AG04450 (cell line): Measurements from ENCODE around the gene RCAN1. TPM values are rescaled to one million over a fixed set of nuclear protein-coding genes. Genes with fewer than 3 reads are reported as not detected.
"Not testable (repeated sequence)": the region's sequence is repeated elsewhere in the genome, so short reads cannot be mapped to it uniquely, and the experiment has no call there.

Experiments
- CTCF ChIA-PET: fragments of 300-600, 350-600 bp; formaldehyde crosslinking; extraction: SDS; loops from one replicate; lab custom pipeline; 2022; ENCODE audit warnings: antibody characterized with exemption, inconsistent platforms; lab: Charles Lee
- POLR2A ChIA-PET: fragments of 350-600 bp; formaldehyde crosslinking; extraction: SDS; loops from one replicate; lab custom pipeline; 2021; ENCODE audit warnings: antibody characterized with exemption, inconsistent platforms; lab: Yijun Ruan, JAX
- DNase-seq: peaks from one replicate; pipeline ENCODE4 v3.0.0-alpha.2; 2011; ENCODE audit warnings: low read depth, low spot score
- H3K27ac ChIP-seq: one replicate; pipeline ENCODE4 v1.5.1; 2012; ENCODE audit warnings: low read depth, low read length, control low read depth
- H3K27me3 ChIP-seq: one replicate; pipeline ENCODE4 v1.6.0; 2012; ENCODE audit warnings: low read length; ENCODE audit not compliant: control insufficient read depth, insufficient read depth
- H3K4me3 ChIP-seq: 2 replicates; pipeline ENCODE4 v1.5.1; 2011; ENCODE audit warnings: mild to moderate bottlenecking, low read depth, low read length, control low read depth
- H3K9me3 ChIP-seq: 2 replicates; pipeline ENCODE4 v1.5.1; 2012; ENCODE audit warnings: low read length; ENCODE audit not compliant: control insufficient read depth, insufficient read depth
- CTCF ChIP-seq: IDR thresholded peaks from 2 replicates; pipeline ENCODE4 v1.5.1; 2011; ENCODE audit warnings: low read depth, low read length, control low read depth, inconsistent platforms
- polyA plus RNA-seq: library from polyadenylated mRNA; depleted of rRNA; stranded (reverse); fragments of >200 nt; gene quantifications from 2 replicates; pipeline ENCODE4 v1.2.3, GENCODE V29; 2011

The RCAN1 gene
- polyA plus RNA-seq, 1 experiment: 50.6 TPM

DNA sequence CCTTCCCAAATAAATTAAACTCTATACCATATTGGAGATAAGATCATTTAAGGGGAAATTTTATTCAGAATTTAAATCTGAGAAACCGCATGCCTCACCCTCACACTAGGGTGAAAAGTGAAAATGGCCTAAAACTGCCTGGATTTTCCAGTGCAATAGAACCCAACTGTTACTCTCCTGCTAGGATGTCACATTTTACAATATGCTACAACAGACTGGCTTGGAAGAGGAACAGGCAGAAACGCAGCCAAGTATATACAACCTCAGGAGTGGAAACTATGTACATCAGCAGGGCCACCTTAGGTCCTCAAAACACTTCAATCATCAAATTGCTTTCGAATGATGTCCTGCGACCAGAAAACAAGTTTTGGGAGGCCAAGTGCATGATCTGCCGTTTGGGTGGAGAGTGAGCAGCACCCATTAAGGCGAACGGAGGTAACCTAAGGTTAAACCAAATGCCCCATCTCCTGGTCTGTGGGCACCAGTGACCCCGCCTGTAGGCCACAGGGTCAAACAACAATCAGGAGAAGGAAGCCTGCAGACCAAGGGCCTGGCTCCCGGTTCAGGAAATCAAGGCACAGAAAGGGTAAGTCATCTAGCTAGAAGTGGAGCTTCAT, 4.9 kb downstream of the RCAN1 start:
- Histone ChIP-seq H3K27ac (no peak overlapping the region), H3K27me3 (no peaks in the 10 kb centered on the region), H3K4me3 (no peak overlapping the region), H3K9me3 (no peaks in the 10 kb centered on the region)
- ChIA-PET CTCF (interaction anchor here (0.7 to 4.1 kb wide), 3 partner anchors 7 to 243 kb away, joined by 4 to 28 read pairs (median 6); no protein-coding TSS in a partner anchor), POLR2A (no interaction called here)
- no peak for TF ChIP-seq CTCF
- no peak for DNase-seq

GRCh38 chr21:34609244-34609932, 5.5 kb downstream of the RCAN1 start:
- CTCF ChIA-PET: interaction anchor here (1.1 kb wide), 1 partner anchor 99 kb away, joined by 6 read pairs; no protein-coding TSS in a partner anchor
- no peak overlapping the region for H3K4me3 ChIP-seq
- TF ChIP-seq CTCF: no peak
- H3K9me3 ChIP-seq: no peaks in the 10 kb centered on the region
- POLR2A ChIA-PET: no interaction called here
- no peak overlapping the region for H3K27ac ChIP-seq
- no peak for DNase-seq
- H3K27me3 ChIP-seq: no peaks in the 10 kb centered on the region

DNA sequence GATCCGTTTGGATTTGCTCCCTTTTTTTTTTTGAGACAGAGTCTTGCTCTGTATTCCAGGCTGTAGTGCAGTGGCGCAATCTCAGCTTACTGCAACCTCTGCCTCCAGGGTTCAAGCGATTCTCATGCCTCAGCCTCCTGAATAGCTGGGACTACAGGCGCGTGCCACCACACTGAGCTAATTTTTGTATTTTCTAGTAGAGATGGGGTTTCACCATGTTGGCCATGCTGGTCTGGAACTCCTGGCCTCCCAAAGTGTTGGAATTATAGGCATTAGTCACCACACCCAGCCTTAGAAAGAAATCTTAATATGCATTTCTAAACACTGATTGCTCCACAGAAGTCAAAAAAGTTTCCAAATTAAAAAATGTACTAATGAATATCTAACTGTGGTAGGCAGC, 7.5 kb downstream of the RCAN1 start:
- H3K27ac ChIP-seq, H3K4me3 ChIP-seq, POLR2A ChIA-PET, DNase-seq, H3K27me3 ChIP-seq, H3K9me3 ChIP-seq: not testable (repeated sequence)
- CTCF ChIA-PET: interaction anchor here (1.1 to 1.2 kb wide), 2 partner anchors 23 to 97 kb away, joined by 4 to 8 read pairs; no protein-coding TSS in a partner anchor

- Histone ChIP-seq H3K4me3 (no peak overlapping the region), H3K27me3 (no peaks in the 10 kb centered on the region), H3K27ac (no peak overlapping the region), H3K9me3 (no peaks in the 10 kb centered on the region)
- no peak for TF ChIP-seq CTCF
- ChIA-PET CTCF (interaction anchor here (1.1 to 1.2 kb wide), 2 partner anchors 24 to 97 kb away, joined by 4 to 8 read pairs; no protein-coding TSS in a partner anchor), POLR2A (no interaction called here)
- no peak for DNase-seq
Observed at GRCh38 chr21:34606621-34607020, 8.3 kb downstream of the RCAN1 start.

- no peak for TF ChIP-seq CTCF
- H3K27ac ChIP-seq: no peak overlapping the region
- no peak overlapping the region for H3K4me3 ChIP-seq
- ChIA-PET POLR2A (no interaction called here), CTCF (interaction anchor here (0.6 to 5.5 kb wide), 2 partner anchors 95 to 258 kb away, joined by 3 to 102 read pairs; partner anchors contain the start of gene KCNE1)
- no peaks in the 10 kb centered on the region for H3K27me3 ChIP-seq
- no peaks in the 10 kb centered on the region for H3K9me3 ChIP-seq
- DNase-seq: no peak
Observed at GRCh38 chr21:34606051-34606450, 8.9 kb downstream of the RCAN1 start.

GRCh38 chr21:34604956-34605355, 10.0 kb downstream of the RCAN1 start:
- H3K27me3 ChIP-seq, H3K9me3 ChIP-seq, H3K27ac ChIP-seq, H3K4me3 ChIP-seq, DNase-seq, POLR2A ChIA-PET: not testable (repeated sequence)
- CTCF ChIA-PET: interaction anchor here (0.6 to 5.5 kb wide), 2 partner anchors 94 to 97 kb away, joined by 4 to 102 read pairs; partner anchors contain the start of gene KCNE1
